HK-2 (cell line): ENCODE results near the gene PTPN6.
"Not testable (repeated sequence)": the region's sequence is repeated elsewhere in the genome, so short reads cannot be mapped to it uniquely, and the experiment has no call there.

Experiments used
- DNase-seq: peaks from one replicate; pipeline ENCODE4 v3.0.0-alpha.2; 2018; ENCODE audit not compliant: unreplicated experiment

The PTPN6 gene

GRCh38 chr12:6950811-6951540 is at the start of gene PTPN6:
TSS of gene PTPN6 (plus strand) at chr12:6951356. CDS start at chr12:6951513, 157 bp downstream.
- no peak for DNase-seq

GRCh38 chr12:6902448-6902847 is 48.7 kb upstream of the PTPN6 start:
- no peak for DNase-seq

- no peak for DNase-seq
Measured at GRCh38 chr12:6903722-6904121, 47.4 kb upstream of the PTPN6 start.

GRCh38 chr12:6904280-6905276 is 46.6 kb upstream of the PTPN6 start, which contains the start of gene LRRC23:
TSS of gene LRRC23 (plus strand) at chr12:6904822. CDS start at chr12:6905634, 812 bp downstream.
- DNase-seq, result peak; percentile 97

- DNase-seq, result no peak
Measured at GRCh38 chr12:6905414-6906040, 45.6 kb upstream of the PTPN6 start.

GRCh38 chr12:6908141-6908540 is 43.0 kb upstream of the PTPN6 start:
- not testable (repeated sequence) for DNase-seq

- no peak for DNase-seq
Measured at GRCh38 chr12:6909421-6910145, 41.6 kb upstream of the PTPN6 start.

GRCh38 chr12:6912164-6912935 is 38.8 kb upstream of the PTPN6 start:
- no peak for DNase-seq

- DNase-seq, result peak; percentile 83
Measured at GRCh38 chr12:6914246-6914946, 36.8 kb upstream of the PTPN6 start, which contains the start of gene ENO2. TSS of gene ENO2 (plus strand) at chr12:6914580. CDS start at chr12:6915833, 1,253 bp downstream.

GRCh38 chr12:6914947-6915788 is 36.0 kb upstream of the PTPN6 start:
- no peak for DNase-seq

- no peak for DNase-seq
Measured at GRCh38 chr12:6915789-6916285, 35.3 kb upstream of the PTPN6 start.

- no peak for DNase-seq
Measured at GRCh38 chr12:6916426-6917200, 34.5 kb upstream of the PTPN6 start.

- peak; percentile 54 for DNase-seq
Measured at GRCh38 chr12:6917491-6918231, 33.5 kb upstream of the PTPN6 start.

GRCh38 chr12:6919588-6919987 is 31.6 kb upstream of the PTPN6 start:
- DNase-seq, result no peak

GRCh38 chr12:6921539-6921938 is 29.6 kb upstream of the PTPN6 start:
- DNase-seq, result no peak

GRCh38 chr12:6921996-6922946 is 28.9 kb upstream of the PTPN6 start:
- DNase-seq, result no peak
